CD4-positive, alpha-beta T cell treated with Interleukin-17A for 1 hour (primary cell): ENCODE data around the gene RAB3GAP1.
"Not testable (repeated sequence)": the region's sequence is repeated elsewhere in the genome, so short reads cannot be mapped to it uniquely, and the experiment has no call there.

Experiments
- DNase-seq: peaks from one replicate; pipeline ENCODE4 v3.0.0-alpha.2; 2020

Gene RAB3GAP1

DNA sequence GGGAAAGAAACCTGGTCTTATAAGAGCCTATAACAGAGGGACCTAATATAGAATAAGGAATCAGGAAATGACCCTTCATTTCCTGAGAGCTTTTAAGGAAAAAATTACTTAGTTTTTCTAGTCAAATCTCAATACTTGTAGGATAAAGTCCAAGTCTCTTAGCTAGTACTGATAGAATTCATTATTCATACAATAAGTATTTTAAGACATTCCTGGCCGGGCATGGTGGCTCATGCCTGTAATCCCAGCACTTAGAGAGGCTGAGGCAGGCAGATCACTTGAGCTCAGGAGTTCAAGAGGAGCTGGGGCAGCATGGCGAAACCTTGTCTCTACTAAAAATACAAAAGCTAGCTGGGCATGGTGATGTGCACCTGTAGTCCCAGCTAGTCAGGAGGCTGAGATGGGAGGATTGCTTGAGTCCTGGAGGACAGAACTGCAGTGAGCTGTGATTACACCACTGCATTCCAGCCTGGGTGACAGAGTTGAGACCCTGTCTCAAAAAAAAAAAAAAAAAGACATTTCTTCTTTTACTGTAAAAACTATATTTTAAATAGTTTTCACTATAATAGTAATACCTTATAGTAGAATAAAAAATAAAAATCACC is 3.2 kb downstream of the RAB3GAP1 start:
- no peak for DNase-seq

DNA sequence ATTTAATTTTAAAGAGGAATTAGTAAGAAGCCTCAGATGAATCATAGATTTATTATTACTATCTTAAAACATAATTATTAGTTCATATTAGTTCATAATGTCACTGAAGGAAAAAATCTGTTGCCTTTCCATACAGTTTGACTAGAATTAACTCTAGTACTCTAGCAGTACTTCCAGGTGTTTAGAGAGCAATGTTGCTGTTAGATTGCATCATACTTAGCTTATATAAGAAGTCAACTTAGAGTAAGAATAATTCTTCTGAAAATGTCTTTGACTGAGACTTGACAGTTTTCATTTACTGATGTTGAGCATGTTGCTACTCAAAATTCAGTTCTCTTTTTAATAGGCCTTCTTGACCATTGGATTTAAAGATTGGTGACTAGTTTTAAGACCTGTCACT is 4.7 kb downstream of the RAB3GAP1 start:
- no peak for DNase-seq

DNA sequence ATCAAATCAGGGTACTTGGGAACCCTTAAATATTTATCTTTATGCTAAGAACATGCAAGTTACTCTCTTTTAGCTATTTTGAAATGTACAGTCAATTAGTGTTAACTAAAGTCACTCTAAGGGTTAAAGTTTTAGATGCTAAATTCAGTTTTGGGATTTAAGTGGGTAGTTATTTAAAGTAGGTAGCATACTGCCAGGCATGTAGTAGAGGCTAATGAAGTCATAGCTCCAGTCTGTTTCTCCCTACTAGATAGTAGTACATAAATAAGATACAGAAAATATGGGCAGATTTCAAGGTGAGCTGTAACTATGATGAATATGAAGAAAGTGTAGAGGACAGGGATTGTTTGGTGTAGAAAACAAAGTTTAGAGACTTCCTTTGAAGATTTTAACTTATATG is 7.5 kb downstream of the RAB3GAP1 start:
- DNase-seq, result no peak

GRCh38 chr2:135063210-135063609 is 11.1 kb downstream of the RAB3GAP1 start:
- no peak for DNase-seq

DNA sequence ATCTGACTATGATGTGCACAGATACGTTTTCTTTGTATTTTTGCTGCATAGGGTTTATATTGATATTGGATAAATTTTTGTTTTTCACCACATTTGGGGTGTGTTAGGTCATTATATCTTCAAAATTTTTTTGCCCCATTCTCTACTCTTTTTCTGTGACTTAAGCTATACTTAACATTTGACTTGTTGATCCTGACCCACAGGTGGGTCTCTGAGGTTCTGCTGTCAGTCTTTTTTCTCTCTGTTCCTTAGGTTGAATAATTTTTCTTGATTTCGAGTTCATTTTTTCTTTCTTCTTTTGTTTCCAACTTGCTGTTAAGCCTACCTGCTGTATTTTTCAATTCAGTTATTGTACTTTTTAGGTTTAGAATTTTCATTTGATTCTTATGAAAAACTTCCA is 12.1 kb downstream of the RAB3GAP1 start:
- no peak for DNase-seq

DNA sequence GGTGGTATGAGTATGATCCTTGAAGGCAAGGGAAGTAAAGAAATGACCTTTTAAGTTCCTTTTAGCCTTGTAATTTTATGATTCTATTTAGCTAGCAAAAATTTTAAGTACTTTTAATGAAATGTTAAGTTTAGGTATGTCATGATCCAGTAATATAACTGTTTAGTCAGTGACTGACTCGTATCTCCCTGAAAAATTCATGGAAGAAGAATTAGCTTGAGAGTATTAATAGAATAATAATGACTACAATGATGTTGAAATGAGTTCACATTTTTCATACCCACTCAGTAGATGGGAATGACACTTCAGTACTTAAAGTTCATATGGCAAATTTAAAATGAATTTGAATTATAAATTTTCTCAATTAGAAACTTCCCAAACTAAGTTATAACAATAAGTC is 14.6 kb downstream of the RAB3GAP1 start:
- no peak for DNase-seq

DNA sequence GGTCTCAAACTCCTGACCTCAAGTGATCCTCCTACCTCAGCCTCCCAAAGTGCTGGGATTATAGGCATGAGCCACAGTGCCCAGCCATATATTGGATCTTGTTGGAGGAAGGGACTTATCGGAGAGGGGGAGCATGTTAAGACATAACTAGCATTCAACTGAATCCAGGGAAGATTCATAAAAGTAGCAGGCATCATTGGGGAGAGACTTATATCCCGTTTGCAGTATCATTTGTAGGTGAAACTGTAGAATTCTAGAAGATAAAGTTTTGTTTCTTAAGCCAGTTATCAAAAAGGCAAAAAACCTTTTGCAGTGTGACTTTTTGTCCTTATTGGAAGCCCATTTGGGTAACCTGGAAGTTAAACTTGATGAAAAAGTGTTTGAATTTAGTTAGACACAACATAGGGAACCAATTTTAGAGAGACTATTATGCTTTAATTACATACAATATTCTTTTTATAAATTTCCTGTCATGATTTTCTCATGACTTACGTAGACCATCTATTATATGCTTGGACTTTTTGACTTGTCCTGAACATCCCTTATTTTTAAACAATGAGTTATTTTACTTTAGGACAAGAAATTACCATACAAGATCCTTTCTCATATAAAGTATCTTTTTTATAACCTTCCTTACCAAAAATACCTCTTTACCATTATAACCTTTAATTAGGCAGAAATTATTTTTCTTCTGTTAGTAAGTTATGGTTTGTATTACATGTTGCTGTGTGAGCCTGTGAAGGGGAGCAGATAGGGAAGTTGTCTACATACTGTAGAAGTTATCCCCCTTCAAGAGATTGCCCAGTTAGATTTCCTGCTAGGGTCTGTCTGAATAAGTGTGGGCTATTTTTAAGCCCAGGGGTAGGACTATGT is 20.3 kb downstream of the RAB3GAP1 start:
- DNase-seq, result no peak

DNA sequence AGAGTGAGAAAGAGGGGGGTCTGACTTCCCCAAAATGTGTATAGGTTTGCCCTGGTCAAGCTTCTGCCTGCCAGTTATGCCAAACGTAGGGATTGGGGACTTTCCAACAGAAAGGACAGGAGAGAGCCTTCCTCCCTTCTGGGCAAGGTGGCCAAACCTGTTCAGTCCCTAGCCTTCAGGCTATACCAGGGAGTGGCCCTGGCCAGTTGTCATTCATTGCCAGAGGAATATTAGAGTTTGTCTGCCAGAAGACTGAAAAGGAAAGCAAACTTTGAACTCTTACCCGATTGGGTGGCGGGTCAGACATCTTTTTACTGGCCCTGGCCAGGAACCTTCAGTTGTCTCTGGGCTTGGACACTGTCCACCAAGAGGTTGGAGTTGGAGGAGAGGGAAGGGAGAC is 22.1 kb downstream of the RAB3GAP1 start:
- no peak for DNase-seq

GRCh38 chr2:135076556-135076955 is 24.5 kb downstream of the RAB3GAP1 start:
- no peak for DNase-seq

DNA sequence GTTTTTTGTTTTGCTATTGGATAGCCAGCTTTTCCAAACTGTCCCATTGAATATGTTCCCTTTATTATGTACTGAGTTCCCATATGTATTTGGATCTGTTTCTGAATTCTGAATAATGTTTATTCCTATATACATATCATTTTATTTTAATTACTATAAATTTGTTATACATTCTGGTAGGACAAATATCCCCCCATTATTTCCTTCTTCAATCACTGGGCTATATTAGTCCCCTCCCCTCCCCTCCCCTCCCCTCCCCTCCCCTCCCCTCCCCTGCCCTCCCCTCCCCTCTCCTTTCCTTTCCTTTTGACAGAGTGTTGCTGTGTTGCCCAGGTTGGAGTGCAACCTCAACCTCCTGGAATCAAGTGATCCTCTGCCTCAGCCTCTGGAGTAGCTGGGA is 26.3 kb downstream of the RAB3GAP1 start:
- no peak for DNase-seq

DNA sequence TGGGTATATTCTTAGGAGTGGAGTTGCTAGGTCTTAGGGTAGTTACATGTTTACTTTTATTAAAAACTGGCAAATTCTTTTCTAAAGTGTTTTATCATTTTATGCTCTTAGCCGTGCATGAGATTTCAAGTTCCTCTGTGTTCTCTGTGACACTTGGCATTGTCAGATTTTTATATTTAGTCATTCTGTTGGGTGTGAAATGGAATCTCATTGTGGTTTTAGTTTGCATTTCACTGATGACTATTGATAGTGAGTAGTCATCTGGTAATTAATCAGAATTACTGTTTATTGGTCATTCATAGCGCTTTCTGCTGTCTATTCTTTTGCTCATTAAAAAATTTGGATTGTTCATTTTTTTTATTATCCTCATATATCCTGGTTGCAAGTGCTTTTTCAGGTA is 34.1 kb downstream of the RAB3GAP1 start:
- no peak for DNase-seq

DNA sequence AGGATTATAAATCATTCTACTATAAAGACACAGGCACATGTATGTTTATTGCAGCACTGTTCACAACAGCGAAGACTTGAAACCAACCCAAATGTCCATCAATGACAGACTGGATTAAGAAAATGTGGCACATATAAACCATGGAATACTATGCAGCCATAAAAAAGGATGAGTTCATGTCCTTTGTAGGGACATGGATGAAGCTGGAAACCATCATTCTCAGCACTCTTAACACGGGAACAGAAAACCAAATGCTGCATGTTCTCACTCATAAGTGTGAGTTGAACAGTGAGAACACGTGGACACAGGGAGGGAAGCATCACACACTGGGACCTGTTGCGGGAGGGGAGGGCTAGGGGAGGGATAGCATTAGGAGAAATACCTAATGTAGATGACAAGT is 37.5 kb downstream of the RAB3GAP1 start:
- not testable (repeated sequence) for DNase-seq

- DNase-seq, result no peak
Observed at GRCh38 chr2:135091681-135092080, 39.6 kb downstream of the RAB3GAP1 start.

- DNase-seq, result no peak
Observed at GRCh38 chr2:135093193-135093592, 41.1 kb downstream of the RAB3GAP1 start.

DNA sequence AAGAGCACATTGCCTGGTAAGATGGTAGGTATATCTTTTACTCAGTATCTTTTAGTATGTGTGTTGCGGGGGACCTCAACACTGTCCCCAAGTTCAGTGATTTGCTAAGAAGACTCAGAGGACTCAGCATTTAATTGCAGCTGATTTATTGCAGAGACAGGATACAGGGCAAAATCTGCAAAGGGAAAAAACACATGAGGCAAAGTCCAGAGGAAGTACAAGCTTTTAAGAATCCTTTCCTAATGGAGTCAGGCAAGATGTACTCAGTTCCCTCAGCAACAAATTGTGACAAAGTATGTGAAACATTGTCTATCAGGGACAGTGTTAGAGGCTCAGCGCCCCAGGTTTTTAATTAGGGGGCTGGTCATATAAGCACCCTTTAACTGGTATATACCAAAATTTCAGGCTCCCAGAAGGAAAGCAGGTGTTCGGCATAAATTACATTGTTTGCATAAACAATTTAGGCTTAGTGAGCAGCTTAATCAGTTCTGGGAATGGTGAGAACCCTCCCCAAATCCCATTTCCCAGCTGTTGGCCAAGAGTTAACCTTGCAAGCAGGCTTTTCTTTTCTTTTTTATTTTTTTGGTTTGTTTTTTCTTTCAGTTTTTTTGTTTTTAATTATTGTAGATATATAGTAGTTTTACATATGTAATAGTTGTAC is 41.7 kb downstream of the RAB3GAP1 start:
- DNase-seq, result no peak

DNA sequence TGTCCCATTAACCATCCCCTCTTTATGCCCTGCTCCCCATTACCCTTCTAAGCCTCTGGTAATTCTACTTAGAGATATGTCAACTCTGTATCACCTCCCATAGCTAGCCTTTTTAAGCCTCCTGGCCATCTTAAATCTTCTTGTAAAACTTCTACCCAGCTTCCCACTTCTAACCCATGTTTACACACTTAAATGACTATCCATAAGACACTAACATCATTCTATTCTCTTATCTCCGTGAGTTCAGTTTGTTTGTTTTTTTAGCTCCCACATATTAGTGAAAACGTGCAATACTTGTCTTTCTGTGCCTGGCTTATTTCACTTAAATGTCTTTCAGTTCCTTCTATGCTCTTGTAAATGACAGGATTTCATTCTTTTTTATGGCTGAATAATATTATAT is 42.4 kb downstream of the RAB3GAP1 start:
- DNase-seq, result no peak

DNA sequence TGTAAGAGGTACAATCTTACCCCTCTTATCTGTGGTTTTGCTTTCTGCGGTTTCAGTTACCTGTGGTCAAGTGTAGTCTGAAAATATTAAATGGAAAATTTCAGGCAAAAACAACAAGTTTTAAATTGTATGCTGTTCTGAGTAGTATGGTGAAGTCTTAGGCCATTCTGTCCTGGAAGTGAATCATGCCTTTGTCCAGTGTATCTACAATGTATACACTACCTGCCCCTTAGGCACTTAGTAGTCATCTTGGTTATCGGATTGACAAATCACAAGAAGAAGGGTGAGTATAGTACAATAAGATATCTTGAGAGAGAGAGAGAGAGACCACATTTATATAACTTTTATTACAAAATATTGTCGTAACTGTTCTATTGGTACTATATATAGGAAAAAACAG is 43.5 kb downstream of the RAB3GAP1 start:
- DNase-seq, result no peak

DNA sequence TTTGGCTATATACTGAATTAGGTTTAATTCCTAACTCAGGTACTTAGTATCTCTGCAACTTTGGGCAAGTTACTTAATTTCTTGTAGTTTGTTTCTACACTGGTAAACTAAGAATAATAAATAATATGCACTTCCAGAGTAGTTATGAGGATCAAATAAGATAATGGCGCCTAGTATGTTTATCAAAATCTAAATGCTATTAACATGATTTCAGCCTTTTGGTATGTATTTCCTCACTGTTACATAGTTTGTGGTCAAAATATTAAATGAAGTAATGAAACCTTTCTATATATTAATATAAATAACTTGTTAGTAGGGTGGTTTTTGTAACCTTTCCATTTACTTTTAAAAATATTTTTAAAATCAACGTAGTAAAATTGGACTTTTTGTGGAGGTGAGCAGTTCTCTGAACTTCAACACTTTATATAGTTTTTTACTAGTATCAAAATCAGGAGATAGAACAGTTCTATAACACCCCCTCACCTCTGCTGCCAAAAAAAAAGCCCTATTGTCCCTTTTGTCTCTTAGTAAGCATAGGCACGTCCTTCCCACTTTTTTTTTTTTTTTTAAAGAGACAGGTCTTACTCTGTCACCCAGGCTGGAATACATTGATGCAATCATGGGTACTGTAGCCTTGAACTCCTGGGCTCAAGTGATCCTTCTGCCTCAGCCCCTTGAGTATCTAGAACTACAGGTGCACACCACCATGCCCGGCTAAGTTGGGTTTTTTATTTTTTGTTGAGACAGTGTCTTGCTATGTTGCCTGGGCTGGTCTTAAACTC is 44.8 kb downstream of the RAB3GAP1 start:
- DNase-seq, result no peak

DNA sequence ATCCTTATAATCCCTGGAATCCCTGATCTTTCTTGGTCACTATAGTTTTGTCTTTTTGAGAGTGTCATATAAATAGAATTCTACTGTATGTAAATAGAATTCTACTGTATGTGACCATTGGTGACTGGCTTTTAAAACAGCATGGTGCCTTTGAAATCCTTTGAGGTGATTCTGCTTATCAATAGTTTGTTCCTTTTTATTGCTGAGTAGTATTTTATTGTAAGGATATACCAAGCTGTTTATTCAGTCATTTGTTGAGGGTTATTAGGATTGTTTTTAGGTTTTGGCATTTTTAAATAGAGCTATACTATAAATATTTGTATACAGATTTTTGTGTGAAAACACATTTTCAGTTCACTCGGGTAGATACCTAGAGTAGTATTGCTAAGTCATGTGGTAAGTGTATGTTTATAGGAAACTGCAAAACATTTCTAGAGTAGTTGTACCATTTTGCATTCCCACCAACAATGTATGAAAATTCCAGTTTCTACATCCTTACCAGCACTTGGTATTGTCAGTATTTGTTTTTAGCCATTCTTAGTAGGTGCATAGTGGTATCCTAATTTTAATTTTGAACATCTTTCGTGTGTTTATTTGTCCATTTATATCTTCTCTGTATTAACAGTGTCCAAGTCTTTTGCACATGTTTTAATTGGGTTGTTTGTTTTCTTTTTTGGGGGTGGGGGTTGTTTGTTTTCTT is 45.6 kb downstream of the RAB3GAP1 start:
- DNase-seq, result no peak

GRCh38 chr2:135099802-135100483 is 47.9 kb downstream of the RAB3GAP1 start:
- DNase-seq, result no peak

- no peak for DNase-seq
Observed at GRCh38 chr2:135103843-135104242, 51.8 kb downstream of the RAB3GAP1 start.
